ENCODE data around the gene GRIN3A. TPM values are rescaled to one million over a fixed set of nuclear protein-coding genes. Genes with fewer than 3 reads are reported as not detected.

GRIN3A gene
- total RNA-seq, 1 experiment from 2014 or later, result 0.03 TPM

DNA sequence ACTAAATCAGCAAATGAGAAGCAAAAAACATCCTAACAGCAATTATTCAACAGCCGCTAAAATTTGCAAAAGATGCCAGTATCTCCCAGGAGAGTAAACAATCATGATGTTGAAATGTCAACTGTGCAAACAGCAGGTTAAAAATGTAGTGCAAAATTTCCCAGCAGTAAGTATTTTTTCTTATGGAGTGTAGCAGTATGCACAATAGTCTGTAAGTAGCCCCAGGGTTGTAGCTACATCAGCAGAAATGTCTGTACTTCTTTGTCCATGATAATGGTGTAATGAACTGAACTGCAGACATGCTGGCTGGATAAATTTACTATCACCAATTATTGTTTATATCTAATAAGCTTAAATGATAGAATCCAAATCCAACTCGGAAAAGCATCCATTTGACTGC, 31.4 kb downstream of the GRIN3A start:
- H3K36me3 ChIP-seq (ENCODE audit: control insufficient read depth, insufficient read depth, low read length), result no peaks in the 10 kb centered on the region
- POLR2A ChIA-PET, result no interaction called here
- TF ChIP-seq POLR2AphosphoS5 (IDR thresholded peaks at IDR 0.05; ENCODE audit: low read depth, low read length), result no peak
- no peak for TF ChIP-seq TCF7L2 (IDR thresholded peaks at IDR 0.05; ENCODE audit: low read depth, low read length)
- TF ChIP-seq, protein P1, sequence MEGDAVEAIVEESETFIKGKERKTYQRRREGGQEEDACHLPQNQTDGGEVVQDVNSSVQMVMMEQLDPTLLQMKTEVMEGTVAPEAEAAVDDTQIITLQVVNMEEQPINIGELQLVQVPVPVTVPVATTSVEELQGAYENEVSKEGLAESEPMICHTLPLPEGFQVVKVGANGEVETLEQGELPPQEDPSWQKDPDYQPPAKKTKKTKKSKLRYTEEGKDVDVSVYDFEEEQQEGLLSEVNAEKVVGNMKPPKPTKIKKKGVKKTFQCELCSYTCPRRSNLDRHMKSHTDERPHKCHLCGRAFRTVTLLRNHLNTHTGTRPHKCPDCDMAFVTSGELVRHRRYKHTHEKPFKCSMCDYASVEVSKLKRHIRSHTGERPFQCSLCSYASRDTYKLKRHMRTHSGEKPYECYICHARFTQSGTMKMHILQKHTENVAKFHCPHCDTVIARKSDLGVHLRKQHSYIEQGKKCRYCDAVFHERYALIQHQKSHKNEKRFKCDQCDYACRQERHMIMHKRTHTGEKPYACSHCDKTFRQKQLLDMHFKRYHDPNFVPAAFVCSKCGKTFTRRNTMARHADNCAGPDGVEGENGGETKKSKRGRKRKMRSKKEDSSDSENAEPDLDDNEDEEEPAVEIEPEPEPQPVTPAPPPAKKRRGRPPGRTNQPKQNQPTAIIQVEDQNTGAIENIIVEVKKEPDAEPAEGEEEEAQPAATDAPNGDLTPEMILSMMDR (IDR thresholded peaks at IDR 0.05), result no peak
- no peak for TF ChIP-seq SIN3A (IDR thresholded peaks at IDR 0.05; ENCODE audit: borderline replicate concordance, insufficient read depth, low read depth, low read length)
- TF ChIP-seq, protein P2, sequence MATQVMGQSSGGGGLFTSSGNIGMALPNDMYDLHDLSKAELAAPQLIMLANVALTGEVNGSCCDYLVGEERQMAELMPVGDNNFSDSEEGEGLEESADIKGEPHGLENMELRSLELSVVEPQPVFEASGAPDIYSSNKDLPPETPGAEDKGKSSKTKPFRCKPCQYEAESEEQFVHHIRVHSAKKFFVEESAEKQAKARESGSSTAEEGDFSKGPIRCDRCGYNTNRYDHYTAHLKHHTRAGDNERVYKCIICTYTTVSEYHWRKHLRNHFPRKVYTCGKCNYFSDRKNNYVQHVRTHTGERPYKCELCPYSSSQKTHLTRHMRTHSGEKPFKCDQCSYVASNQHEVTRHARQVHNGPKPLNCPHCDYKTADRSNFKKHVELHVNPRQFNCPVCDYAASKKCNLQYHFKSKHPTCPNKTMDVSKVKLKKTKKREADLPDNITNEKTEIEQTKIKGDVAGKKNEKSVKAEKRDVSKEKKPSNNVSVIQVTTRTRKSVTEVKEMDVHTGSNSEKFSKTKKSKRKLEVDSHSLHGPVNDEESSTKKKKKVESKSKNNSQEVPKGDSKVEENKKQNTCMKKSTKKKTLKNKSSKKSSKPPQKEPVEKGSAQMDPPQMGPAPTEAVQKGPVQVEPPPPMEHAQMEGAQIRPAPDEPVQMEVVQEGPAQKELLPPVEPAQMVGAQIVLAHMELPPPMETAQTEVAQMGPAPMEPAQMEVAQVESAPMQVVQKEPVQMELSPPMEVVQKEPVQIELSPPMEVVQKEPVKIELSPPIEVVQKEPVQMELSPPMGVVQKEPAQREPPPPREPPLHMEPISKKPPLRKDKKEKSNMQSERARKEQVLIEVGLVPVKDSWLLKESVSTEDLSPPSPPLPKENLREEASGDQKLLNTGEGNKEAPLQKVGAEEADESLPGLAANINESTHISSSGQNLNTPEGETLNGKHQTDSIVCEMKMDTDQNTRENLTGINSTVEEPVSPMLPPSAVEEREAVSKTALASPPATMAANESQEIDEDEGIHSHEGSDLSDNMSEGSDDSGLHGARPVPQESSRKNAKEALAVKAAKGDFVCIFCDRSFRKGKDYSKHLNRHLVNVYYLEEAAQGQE (IDR thresholded peaks at IDR 0.05; ENCODE audit: insufficient read depth in 1 of 2, low read depth in 2 of 2, low read length in 1 of 2), result no peak
- BruUV-seq (replicated peaks), result no TSS peak
- in situ Hi-C loops (cut with HindIII; ENCODE audit: low pct_unique_long_range_greater_than_20kb, low sequenced_read_pairs) (no loop called here), intact Hi-C loops (cut with micrococcal nuclease; ENCODE audit: unreplicated experiment) (no loop called here)
- DNase-seq (ENCODE audit: low read depth, low spot score), result no peak
- no peaks in the 10 kb centered on the region for H3K9me3 ChIP-seq (ENCODE audit: control insufficient read depth, insufficient read depth, low read depth, low read length)
- no peaks in the 10 kb centered on the region for H3K4me1 ChIP-seq (ENCODE audit: control insufficient read depth, insufficient read depth, low read length)
- H3K27ac ChIP-seq (ENCODE audit: low read length), result no peak overlapping the region
- no peak for ATAC-seq
- CTCF ChIA-PET, result no interaction called here
- H3K4me3 ChIP-seq (ENCODE audit: low read depth in 2 of 2, low read length in 2 of 2), result no peak overlapping the region
- H3K27me3 ChIP-seq (ENCODE audit: control insufficient read depth, insufficient read depth, low read length), result peaks cover 3% of the 10 kb centered on the region; the same call in 1 of the 2 replicates

DNA sequence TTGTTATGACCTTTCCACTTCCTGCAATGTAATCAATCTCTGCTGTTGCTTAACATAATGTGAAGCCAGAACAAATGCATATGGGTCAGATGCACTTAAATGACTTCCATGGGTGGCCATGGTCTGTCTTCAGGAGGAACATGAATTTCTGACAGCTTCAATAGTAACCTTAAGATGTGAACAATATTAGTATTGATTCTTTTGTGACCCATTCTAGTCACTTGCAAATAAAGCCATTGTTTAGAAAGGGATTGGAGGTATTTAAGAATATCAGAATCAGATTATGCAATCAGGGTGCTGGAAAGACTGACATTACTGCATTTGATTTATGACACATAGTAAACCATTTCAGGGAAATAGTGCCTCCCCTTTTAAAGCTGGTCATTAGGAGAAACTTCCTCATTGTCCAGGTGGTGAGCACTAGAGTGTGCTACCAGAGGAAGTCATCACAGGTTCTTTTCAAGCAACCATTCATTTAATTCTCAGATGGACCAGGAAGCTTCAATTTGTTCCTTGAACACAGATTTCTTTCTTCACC, 32.1 kb downstream of the GRIN3A start:
- no peak for ATAC-seq
- H3K27ac ChIP-seq (ENCODE audit: low read length), result no peak overlapping the region
- no peak for DNase-seq (ENCODE audit: low read depth, low spot score)
- H3K9me3 ChIP-seq (ENCODE audit: control insufficient read depth, insufficient read depth, low read depth, low read length), result no peaks in the 10 kb centered on the region
- POLR2A ChIA-PET, result no interaction called here
- no peaks in the 10 kb centered on the region for H3K36me3 ChIP-seq (ENCODE audit: control insufficient read depth, insufficient read depth, low read length)
- no TSS peak for BruUV-seq (replicated peaks)
- H3K4me3 ChIP-seq (ENCODE audit: low read depth in 2 of 2, low read length in 2 of 2), result no peak overlapping the region
- H3K4me1 ChIP-seq (ENCODE audit: control insufficient read depth, insufficient read depth, low read length), result no peaks in the 10 kb centered on the region
- in situ Hi-C loops (cut with HindIII; ENCODE audit: low pct_unique_long_range_greater_than_20kb, low sequenced_read_pairs) (no loop called here), intact Hi-C loops (cut with micrococcal nuclease; ENCODE audit: unreplicated experiment) (no loop called here)
- TF ChIP-seq, protein P2 (IDR thresholded peaks at IDR 0.05; ENCODE audit: insufficient read depth in 1 of 2, low read depth in 2 of 2, low read length in 1 of 2), result no peak
- TF ChIP-seq SIN3A (IDR thresholded peaks at IDR 0.05; ENCODE audit: borderline replicate concordance, insufficient read depth, low read depth, low read length) (no peak), TCF7L2 (IDR thresholded peaks at IDR 0.05; ENCODE audit: low read depth, low read length) (no peak), POLR2AphosphoS5 (IDR thresholded peaks at IDR 0.05; ENCODE audit: low read depth, low read length) (no peak)
- TF ChIP-seq, protein P1 (IDR thresholded peaks at IDR 0.05), result no peak
- CTCF ChIA-PET, result no interaction called here
- peaks cover 3% of the 10 kb centered on the region; the same call in 1 of the 2 replicates for H3K27me3 ChIP-seq (ENCODE audit: control insufficient read depth, insufficient read depth, low read length)

Data from Panc1 (cell line).